Lower leg skin (tissue), 4 donors: Measurements from ENCODE around the gene DAD1. TPM values are rescaled to one million over a fixed set of nuclear protein-coding genes. Genes with fewer than 3 reads are reported as not detected.

Experiments used
- DNase-seq, 2 donors: peaks; one replicate each; pipeline ENCODE4 v3.0.0-alpha.2; 2019; ENCODE audit warnings: low spot score in 2 of 2
- H3K4me3 ChIP-seq: fragments of 200-600 bp; sonication (generic); 2 replicates; pipeline ENCODE4 v1.5.1; 2017; ENCODE audit warnings: mild to moderate bottlenecking, low read depth; ENCODE audit not compliant: poor library complexity, severe bottlenecking
- POLR2A ChIP-seq, 2 donors: fragments of 450-650 bp; IDR thresholded peaks; one replicate each; pipeline ENCODE4 v1.6.1; 2016 to 2017; ENCODE audit warnings: antibody characterized with exemption in 2 of 2, mild to moderate bottlenecking in 1 of 2, moderate library complexity in 1 of 2
- WGBS, 2 donors: methylation state at CpG; one replicate each; pipeline ENCODE4 v1.1.5; 2018; 5-methylcytosine and 5-hydroxymethylcytosine counted together
- intact Hi-C: fragments of 100-400 bp; cut with DNase I; formaldehyde crosslinking; loops from one replicate; pipeline ENCODE4 v1.15.0; 2023; ENCODE audit warnings: low total_unique reads
- total RNA-seq, 4 donors: library from RNA; depleted of rRNA; stranded (reverse); fragments of >200 nt; gene quantifications; one replicate each; pipeline ENCODE4 v1.1.0, GENCODE V29; 2016
- TF ChIP-seq, protein P1 (sequence below), 3 donors: fragments of 450-650 bp; IDR thresholded peaks; one replicate each; pipeline ENCODE4 v1.5.1; 2016; ENCODE audit warnings: antibody characterized with exemption in 3 of 3, mild to moderate bottlenecking in 3 of 3, moderate library complexity in 2 of 3

Gene DAD1
- total RNA-seq, 4 donors from 2014 or later = 103 to 131 (median 124) TPM

- TF ChIP-seq, protein P1, sequence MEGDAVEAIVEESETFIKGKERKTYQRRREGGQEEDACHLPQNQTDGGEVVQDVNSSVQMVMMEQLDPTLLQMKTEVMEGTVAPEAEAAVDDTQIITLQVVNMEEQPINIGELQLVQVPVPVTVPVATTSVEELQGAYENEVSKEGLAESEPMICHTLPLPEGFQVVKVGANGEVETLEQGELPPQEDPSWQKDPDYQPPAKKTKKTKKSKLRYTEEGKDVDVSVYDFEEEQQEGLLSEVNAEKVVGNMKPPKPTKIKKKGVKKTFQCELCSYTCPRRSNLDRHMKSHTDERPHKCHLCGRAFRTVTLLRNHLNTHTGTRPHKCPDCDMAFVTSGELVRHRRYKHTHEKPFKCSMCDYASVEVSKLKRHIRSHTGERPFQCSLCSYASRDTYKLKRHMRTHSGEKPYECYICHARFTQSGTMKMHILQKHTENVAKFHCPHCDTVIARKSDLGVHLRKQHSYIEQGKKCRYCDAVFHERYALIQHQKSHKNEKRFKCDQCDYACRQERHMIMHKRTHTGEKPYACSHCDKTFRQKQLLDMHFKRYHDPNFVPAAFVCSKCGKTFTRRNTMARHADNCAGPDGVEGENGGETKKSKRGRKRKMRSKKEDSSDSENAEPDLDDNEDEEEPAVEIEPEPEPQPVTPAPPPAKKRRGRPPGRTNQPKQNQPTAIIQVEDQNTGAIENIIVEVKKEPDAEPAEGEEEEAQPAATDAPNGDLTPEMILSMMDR (IDR thresholded peaks at IDR 0.05) = no peak
- intact Hi-C loops = no loop called here
- WGBS, 2 donors = 40 to 44% methylated on average over 3 of the region's 3 CpGs
- H3K4me3 ChIP-seq = no peak overlapping the region
- DNase-seq = no peak
These were observed 24.8 kb upstream of the DAD1 start for GRCh38 chr14:22613736-22614239.

DNA sequence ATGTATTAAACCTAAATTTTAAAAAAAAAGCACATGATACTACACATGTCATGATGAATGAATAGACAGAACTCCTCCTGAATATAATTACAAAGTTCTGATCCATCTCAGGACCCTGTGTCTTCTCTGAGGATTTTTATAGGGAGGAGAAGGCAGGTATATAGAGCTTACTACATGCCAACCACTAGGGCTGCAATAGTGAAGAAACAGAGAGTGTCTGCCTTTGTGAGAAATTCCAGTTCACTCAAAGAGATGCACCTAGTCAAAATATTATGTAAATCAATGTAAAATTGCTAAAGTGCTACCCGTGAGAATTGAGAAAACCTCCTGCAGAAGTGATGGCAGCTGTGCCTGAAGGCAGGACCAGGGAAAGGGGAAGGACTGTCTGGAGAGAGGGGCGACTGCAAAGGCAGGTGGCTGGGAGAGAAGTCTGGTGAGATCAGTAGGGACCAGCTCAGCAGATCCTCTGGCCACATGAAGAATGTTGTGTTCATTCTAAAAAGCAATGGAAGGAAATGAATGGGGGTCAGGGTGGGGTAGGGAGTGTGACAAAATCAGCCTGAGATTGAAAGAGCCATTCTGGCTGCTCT lies 24.2 kb upstream of the DAD1 start:
- WGBS, 2 donors = 50 to 63% methylated on average over 2 of the region's 2 CpGs
- intact Hi-C loops = no loop called here
- H3K4me3 ChIP-seq = no peak overlapping the region
- TF ChIP-seq POLR2A (IDR thresholded peaks at IDR 0.05) = no peak
- TF ChIP-seq, protein P1 (IDR thresholded peaks at IDR 0.05) = no peak
- no peak for DNase-seq

DNA sequence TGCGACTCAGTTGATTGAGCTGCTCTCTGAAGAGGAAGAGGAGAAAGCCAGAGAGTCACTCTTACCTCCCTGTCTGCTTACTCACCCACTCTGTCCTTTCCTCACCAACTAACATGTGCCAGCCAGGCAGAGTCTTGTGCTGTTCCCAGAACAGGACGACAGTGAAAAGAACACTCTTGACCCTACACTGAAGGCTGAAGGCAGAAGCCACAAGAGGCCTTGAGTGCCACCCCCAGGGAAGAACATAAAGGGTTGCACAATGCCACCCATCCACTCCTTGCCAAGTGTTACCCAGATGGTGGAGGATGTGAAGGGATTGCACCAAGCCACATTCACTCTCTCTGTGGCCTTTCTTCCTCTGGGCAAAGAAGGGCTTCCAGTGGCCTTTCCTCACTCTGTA lies 21.9 kb upstream of the DAD1 start:
- H3K4me3 ChIP-seq = no peak overlapping the region
- 95 to 100% methylated on average over 2 of the region's 2 CpGs for WGBS, 2 donors

GRCh38 chr14:22607291-22607690 lies 18.3 kb upstream of the DAD1 start:
- no peak for TF ChIP-seq POLR2A (IDR thresholded peaks at IDR 0.05)
- TF ChIP-seq, protein P1 (IDR thresholded peaks at IDR 0.05) = no peak
- WGBS, 2 donors = 89 to 97% methylated on average over 3 of the region's 3 CpGs
- no peak overlapping the region for H3K4me3 ChIP-seq
- no peak for DNase-seq
- intact Hi-C loops = no loop called here

More for the DNA sequence above, 21.9 kb upstream of the DAD1 start:
- TF ChIP-seq, protein P1 (IDR thresholded peaks at IDR 0.05) = no peak
- TF ChIP-seq POLR2A (IDR thresholded peaks at IDR 0.05) = no peak
- intact Hi-C loops = no loop called here
- no peak for DNase-seq

- no peak for TF ChIP-seq POLR2A (IDR thresholded peaks at IDR 0.05)
- TF ChIP-seq, protein P1 (IDR thresholded peaks at IDR 0.05) = no peak
- 94% methylated on average over 6 of the region's 6 CpGs for WGBS, 2 donors
These were observed 17.4 kb upstream of the DAD1 start for GRCh38 chr14:22606380-22606779.

GRCh38 chr14:22602862-22603261 lies 13.8 kb upstream of the DAD1 start:
- intact Hi-C loops = no loop called here
- TF ChIP-seq, protein P1 (IDR thresholded peaks at IDR 0.05) = no peak
- no peak for TF ChIP-seq POLR2A (IDR thresholded peaks at IDR 0.05)
- no peak overlapping the region for H3K4me3 ChIP-seq
- DNase-seq = no peak

More at GRCh38 chr14:22606380-22606779, 17.4 kb upstream of the DAD1 start:
- intact Hi-C loops = no loop called here
- no peak overlapping the region for H3K4me3 ChIP-seq
- DNase-seq = no peak
